HG03342 (cell line): ENCODE data around the gene RAB19.
A peak's percentile ranks its signal among the peaks of the same experiment; 100 is the strongest.

Experiments
- ATAC-seq: cut with Tn5 transposase; IDR thresholded peaks from one replicate; pipeline ENCODE4 v1.9.1; 2021; ENCODE audit warnings: mild to moderate bottlenecking, moderate library complexity; ENCODE audit not compliant: unreplicated experiment

Gene RAB19

GRCh38 chr7:140403878-140404564, at the start of gene RAB19:
Gene RAB19 (plus strand): TSS chr7:140404058. CDS start chr7:140407647, 3,589 bp downstream.
- ATAC-seq: no peak

- ATAC-seq: no peak
Observed at GRCh38 chr7:140358024-140358411, 45.8 kb upstream of the RAB19 start.

DNA sequence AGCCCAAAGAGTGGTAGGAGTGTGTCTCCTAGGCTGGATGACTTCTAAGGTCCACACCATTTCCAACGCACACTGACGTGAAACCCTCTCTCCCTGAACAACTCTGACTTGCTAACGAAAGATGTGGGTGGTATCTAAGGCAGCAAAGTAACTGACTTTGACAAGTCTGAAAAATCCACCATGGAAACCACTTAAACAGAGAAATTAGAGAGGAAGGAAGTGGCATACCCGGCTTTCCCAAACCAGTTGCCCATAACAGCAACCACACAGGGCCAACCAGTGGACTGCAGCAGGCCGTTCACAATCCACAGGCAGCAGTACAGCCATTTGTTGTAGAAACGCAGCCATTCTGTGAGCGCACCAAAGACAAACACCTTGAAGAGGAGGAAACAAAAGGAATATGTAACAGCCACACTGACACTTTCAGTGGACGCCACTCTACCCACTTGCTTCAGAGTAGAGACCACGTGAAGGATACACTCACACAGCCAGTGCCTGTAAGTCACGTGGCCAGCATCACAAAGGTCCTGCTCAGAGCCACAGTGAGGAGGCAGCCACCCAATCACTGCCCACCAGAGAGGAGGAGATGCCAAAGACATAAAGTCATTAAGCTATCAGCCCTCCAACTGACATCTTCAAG, 45.3 kb upstream of the RAB19 start:
- ATAC-seq: no peak

DNA sequence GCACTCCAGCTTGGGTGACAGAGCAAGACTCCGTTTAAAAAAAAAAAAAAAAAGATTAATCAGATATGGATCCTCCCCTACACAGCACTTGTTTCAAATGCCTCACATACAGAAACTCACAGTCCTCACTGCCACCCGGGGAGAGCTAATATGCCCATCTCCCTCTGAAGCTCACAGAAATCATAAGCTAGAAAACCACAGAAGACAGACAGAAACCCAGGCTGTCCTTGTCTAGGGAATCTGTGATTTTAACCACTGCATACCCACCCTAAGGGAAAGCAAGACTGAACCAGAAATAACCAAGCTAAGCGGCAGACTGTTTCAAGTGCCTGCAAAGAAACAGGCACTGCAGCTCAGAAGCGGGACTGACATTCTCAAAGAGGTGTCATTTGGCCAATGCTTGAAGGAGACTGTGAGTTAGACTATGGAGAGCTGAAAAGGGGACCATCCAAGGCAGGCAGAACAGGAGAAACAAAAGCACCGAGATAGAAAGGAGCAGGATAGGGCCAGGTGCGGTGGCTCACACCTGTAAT, 43.1 kb upstream of the RAB19 start:
- ATAC-seq: no peak

- ATAC-seq: no peak
Observed at GRCh38 chr7:140364819-140365218, 39.0 kb upstream of the RAB19 start.

GRCh38 chr7:140367528-140367927, 36.3 kb upstream of the RAB19 start:
- ATAC-seq: no peak

- ATAC-seq: no peak
Observed at GRCh38 chr7:140369294-140369693, 34.6 kb upstream of the RAB19 start.

DNA sequence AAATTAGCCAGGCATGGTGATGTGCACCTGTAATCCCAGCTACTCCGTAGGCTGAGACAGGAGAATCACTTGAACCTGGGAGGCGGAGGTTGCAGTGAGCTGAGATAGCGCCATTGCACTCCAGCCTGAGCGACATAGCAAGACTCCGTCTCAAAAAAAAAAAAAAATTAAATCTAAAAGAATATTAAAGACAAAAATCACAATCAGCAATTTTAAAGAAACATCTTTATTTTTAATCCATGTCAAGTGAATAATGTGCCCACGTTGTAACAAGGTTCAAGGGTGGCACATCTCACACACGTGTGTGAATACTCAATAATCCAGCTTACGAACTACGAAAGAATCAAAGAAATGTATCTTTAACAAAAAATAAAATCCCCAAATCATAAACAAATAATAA, 28.5 kb upstream of the RAB19 start:
- no peak for ATAC-seq

- ATAC-seq: no peak
Observed at GRCh38 chr7:140375892-140376730, 27.7 kb upstream of the RAB19 start.

DNA sequence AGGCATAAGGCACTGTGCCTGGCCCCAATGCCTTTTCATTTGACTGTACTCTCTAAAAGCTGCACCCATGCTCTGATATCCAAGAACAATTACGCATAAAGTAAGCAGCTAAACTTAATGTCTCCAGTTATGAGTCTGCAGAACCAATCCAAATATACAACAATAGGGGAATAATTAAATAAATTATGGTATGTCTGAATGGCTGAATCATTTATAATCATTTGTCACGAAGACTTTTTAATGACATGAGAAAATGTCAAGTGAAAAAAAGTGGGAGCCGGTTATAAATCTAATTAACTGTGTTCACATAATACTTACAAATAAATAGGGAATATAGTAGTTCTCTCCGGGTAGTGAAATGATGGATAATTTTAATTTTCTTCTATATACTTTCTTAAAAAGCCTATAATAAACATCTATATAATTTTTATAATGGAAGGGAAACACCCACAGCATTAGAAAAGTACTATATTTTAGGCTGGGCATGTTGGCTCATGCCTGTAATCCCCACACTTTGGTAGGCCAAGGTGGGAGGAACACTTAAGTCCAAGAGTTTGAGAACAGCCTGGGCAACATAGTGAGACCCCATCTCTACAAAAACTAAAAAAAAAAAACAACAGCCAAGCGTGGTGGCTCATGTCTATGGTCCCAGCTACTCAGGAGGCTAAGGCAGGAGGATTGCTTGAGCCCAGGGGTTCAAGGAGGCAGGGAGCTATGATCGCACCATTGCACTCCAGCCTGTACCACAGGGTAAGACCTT, 19.7 kb upstream of the RAB19 start:
- ATAC-seq: no peak

- no peak for ATAC-seq
Observed at GRCh38 chr7:140384894-140385545, 18.8 kb upstream of the RAB19 start.

- no peak for ATAC-seq
Observed at GRCh38 chr7:140389445-140389844, 14.4 kb upstream of the RAB19 start.

GRCh38 chr7:140390034-140390433, 13.8 kb upstream of the RAB19 start:
- peak; percentile 8 for ATAC-seq

DNA sequence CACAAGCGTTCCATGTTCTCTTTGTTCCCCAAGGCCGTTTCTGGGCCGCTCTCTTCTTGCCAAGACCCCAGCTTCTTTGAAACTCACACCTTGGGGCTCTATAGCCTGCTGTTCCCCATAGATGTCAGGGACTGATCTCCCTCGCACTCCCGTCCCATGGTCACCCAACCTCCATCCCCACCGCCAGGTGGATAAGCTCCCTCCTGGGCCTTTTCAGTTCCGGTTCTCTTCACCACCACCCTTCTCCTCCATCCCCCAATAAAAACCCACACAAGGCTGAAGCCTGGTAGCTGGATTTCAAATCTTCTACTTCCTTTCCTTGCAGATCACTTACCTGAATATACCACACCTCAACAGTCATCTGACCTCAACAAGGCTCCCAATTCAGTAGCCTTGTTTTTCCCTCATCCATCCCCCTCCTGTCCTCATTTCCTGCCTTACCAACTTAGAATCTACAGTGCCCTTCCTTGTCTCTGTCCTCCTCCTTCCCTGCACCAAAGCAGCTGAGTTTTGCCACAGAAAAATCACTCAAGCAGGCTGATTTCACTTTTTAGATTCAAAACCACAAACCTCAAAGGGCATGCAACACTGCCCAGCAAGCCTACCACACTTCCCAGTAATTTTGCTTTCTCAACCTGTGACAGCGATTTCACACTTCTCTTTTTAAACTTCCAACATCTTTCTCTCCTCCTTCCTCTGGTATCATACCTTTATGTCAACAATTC, 13.2 kb upstream of the RAB19 start:
- ATAC-seq: peak; percentile 70

- ATAC-seq: no peak
Observed at GRCh38 chr7:140391634-140392033, 12.2 kb upstream of the RAB19 start.

DNA sequence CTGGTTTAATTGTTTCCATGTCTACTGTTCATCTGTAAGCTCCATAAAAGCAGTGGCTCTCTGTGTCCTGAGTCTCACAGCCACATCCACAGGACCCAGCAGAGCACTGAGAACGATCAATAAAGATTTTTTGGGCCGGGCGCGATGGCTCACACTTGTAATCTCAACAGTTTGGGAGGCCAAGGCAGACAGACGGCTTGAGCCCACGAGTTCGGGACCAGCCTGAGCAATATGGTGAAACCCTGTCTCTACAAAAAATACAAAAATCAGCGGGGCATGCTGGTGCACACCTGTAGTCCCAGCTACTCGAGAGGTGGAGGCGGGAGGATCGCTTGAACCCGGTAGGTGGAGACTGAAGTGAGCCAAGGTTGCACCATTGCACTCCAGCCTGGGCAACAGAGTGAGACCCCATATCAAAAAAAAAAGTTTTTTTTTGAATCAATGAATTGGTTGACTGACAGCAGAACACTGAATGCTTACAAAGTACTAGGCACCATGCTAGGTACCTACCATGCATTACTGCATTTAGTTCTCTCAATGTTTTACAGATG, 10.0 kb upstream of the RAB19 start:
- no peak for ATAC-seq

DNA sequence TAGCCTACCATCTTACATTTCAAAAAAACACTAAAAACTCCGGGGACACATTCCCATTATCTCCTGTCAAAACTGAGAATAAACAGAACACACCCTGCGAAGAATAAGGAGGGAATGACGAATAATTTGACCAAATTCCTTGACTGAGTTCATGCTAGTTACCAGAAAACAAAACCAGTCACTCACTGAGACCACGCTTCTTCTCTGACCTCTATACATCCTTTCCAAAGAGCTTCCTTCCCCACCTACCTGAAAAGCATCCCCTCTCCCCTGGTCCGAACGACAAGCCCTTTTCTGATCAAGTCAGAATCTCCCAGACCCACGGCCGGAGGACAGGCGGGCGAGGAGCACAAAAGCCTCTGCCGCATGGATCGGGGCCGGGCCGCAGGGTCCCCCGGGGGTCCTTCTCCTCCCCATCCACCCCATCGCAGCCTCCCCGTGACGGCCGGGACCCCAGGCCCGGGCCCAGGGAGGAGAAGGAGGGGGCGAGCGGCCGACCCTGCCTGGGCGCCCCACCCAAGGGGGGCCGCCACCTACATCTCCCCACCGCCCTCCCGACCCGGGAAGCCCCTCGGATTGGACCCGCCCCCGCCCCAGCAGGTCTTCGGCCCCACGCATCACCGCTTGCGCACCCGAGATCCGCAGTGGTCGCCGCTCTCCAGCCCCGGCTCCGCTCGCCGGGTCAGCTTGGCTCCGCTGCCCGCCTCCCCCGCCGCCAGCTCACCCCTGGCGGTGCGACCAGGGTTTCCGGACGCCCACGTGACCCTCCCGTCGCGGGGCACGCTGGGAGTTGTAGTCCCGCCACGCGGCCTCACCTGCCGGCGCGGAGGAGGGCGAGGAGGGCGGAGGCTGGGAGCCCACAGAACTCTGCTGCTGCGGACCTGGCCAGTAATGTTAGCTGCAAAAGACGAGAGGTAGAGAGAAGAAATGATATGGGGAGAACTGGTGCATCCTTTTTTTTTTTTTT, 5.8 kb upstream of the RAB19 start, which contains the start of gene SLC37A3:
SLC37A3 (minus strand) TSS at position 747 of the 967 bp plus-strand sequence. CDS start 16,004 bp downstream, outside the sequence.
- ATAC-seq: peak; percentile 98

GRCh38 chr7:140398821-140399220, 5.0 kb upstream of the RAB19 start:
- ATAC-seq: no peak
